H9 (cell line): ENCODE measurements around the gene ZBTB20. TPM values are rescaled to one million over a fixed set of nuclear protein-coding genes. Genes with fewer than 3 reads are reported as not detected.

Experiments
- DNase-seq: peaks from one replicate; pipeline ENCODE4 v3.0.0-alpha.2; 2017
- H2AFZ ChIP-seq: one replicate; pipeline ENCODE4 v1.6.1; 2013; ENCODE audit warnings: mild to moderate bottlenecking, low read length, control low read depth, moderate library complexity
- H2AK5ac ChIP-seq: 2 replicates; pipeline ENCODE4 v1.6.1; 2013; ENCODE audit warnings: low read length, control low read depth, mixed read lengths; ENCODE audit not compliant: insufficient read length
- H2BK120ac ChIP-seq: one replicate; pipeline ENCODE4 v1.6.1; 2013; ENCODE audit warnings: low read depth, mild to moderate bottlenecking, low read length, control low read depth, inconsistent platforms; ENCODE audit not compliant: poor library complexity, severe bottlenecking
- H2BK12ac ChIP-seq: 2 replicates; pipeline ENCODE4 v1.6.1; 2013; ENCODE audit warnings: low read length, control low read depth, mixed read lengths, low read depth; ENCODE audit not compliant: insufficient read length
- H2BK15ac ChIP-seq: 2 replicates; pipeline ENCODE4 v1.6.1; 2013; ENCODE audit warnings: low read depth, low read length, control low read depth
- H2BK20ac ChIP-seq: one replicate; pipeline ENCODE4 v1.6.1; 2013; ENCODE audit warnings: low read depth, mild to moderate bottlenecking, low read length, control low read depth, inconsistent platforms; ENCODE audit not compliant: poor library complexity, severe bottlenecking
- H2BK5ac ChIP-seq: 2 replicates; pipeline ENCODE4 v1.6.1; 2013; ENCODE audit warnings: low read length, control low read depth, mixed read lengths; ENCODE audit not compliant: insufficient read length
- H3K14ac ChIP-seq: 2 replicates; pipeline ENCODE4 v1.6.1; 2013; ENCODE audit warnings: low read length, control low read depth; ENCODE audit not compliant: insufficient read depth
- H3K18ac ChIP-seq: 2 replicates; pipeline ENCODE4 v1.6.1; 2013; ENCODE audit warnings: low read depth, mild to moderate bottlenecking, mixed read lengths, low read length, control low read depth; ENCODE audit not compliant: insufficient read length
- H3K23ac ChIP-seq: 2 replicates; pipeline ENCODE4 v1.6.1; 2013; ENCODE audit warnings: low read length, control low read depth, mixed read lengths, low read depth; ENCODE audit not compliant: insufficient read length
- H3K23me2 ChIP-seq: 2 replicates; pipeline ENCODE4 v1.6.1; 2013; ENCODE audit warnings: low read depth, mild to moderate bottlenecking, mixed read lengths, low read length, control low read depth; ENCODE audit not compliant: insufficient read length, poor library complexity, severe bottlenecking
- H3K27ac ChIP-seq: 2 replicates; pipeline ENCODE4 v1.5.1; 2013; ENCODE audit warnings: low read length, control low read depth, mixed read lengths, low read depth; ENCODE audit not compliant: insufficient read length
- H3K27me3 ChIP-seq: 2 replicates; pipeline ENCODE4 v1.6.1; 2013; ENCODE audit warnings: low read length, control low read depth, inconsistent platforms; ENCODE audit not compliant: insufficient read depth
- H3K4ac ChIP-seq: 2 replicates; pipeline ENCODE4 v1.6.1; 2013; ENCODE audit warnings: low read depth, mild to moderate bottlenecking, control low read depth, inconsistent platforms, low read length, moderate library complexity
- H3K4me1 ChIP-seq: 2 replicates; pipeline ENCODE4 v1.6.1; 2013; ENCODE audit warnings: low read length, control low read depth, inconsistent platforms; ENCODE audit not compliant: insufficient read depth
- H3K4me2 ChIP-seq: 2 replicates; pipeline ENCODE4 v1.6.1; 2013; ENCODE audit warnings: low read length, control low read depth, mixed read lengths; ENCODE audit not compliant: insufficient read length, insufficient read depth
- H3K56ac ChIP-seq: 2 replicates; pipeline ENCODE4 v1.6.1; 2013; ENCODE audit warnings: low read depth, mild to moderate bottlenecking, mixed read lengths, low read length, control low read depth; ENCODE audit not compliant: insufficient read length
- H3K79me1 ChIP-seq: 2 replicates; pipeline ENCODE4 v1.6.1; 2013; ENCODE audit warnings: low read depth, mild to moderate bottlenecking, moderate library complexity, low read length, control low read depth, inconsistent platforms; ENCODE audit not compliant: insufficient read depth, poor library complexity, severe bottlenecking
- H3K79me2 ChIP-seq: 2 replicates; pipeline ENCODE4 v1.6.1; 2013; ENCODE audit warnings: low read length, control low read depth, inconsistent platforms; ENCODE audit not compliant: insufficient read depth
- H3K9ac ChIP-seq: 2 replicates; pipeline ENCODE4 v1.6.1; 2013; ENCODE audit warnings: low read length, control low read depth, mixed read lengths; ENCODE audit not compliant: insufficient read length; ENCODE audit errors: extremely low read depth
- H3K9me3 ChIP-seq: one replicate; pipeline ENCODE4 v1.6.1; 2013; ENCODE audit warnings: low read depth, low read length, inconsistent platforms; ENCODE audit not compliant: control insufficient read depth
- H3T11ph ChIP-seq: one replicate; pipeline ENCODE4 v1.6.1; 2013; ENCODE audit warnings: mild to moderate bottlenecking, low read length, control low read depth, inconsistent platforms
- H4K20me1 ChIP-seq: one replicate; pipeline ENCODE4 v1.6.1; 2013; ENCODE audit not compliant: control insufficient read depth, insufficient read length, insufficient read depth
- H4K5ac ChIP-seq: 2 replicates; pipeline ENCODE4 v1.6.1; 2013; ENCODE audit warnings: low read depth, mild to moderate bottlenecking, mixed read lengths, low read length, control low read depth; ENCODE audit not compliant: insufficient read length
- H4K8ac ChIP-seq: replicated peaks from 2 replicates; pipeline ENCODE4 v1.6.1; 2013; ENCODE audit warnings: low read length, control low read depth, mixed read lengths, low read depth; ENCODE audit not compliant: insufficient read length
- H4K91ac ChIP-seq: 2 replicates; pipeline ENCODE4 v1.6.1; 2013; ENCODE audit warnings: low read depth, mild to moderate bottlenecking, moderate library complexity, mixed read lengths, low read length, control low read depth; ENCODE audit not compliant: insufficient read length
- H3K27ac Mint-ChIP-seq, 3 experiments: 2 replicates in 2 of 3; 3 replicates in 1 of 3; pipeline ENCODE4 v1.8.0; 2020 to 2021; ENCODE audit warnings: mixed read lengths in 3 of 3, mild to moderate bottlenecking in 1 of 3, moderate library complexity in 1 of 3
- H3K27me3 Mint-ChIP-seq: 2 replicates; pipeline ENCODE4 v1.8.0; 2021; ENCODE audit warnings: low read depth, mild to moderate bottlenecking, moderate library complexity, mixed read lengths
- H3K36me3 Mint-ChIP-seq, 3 experiments: 2 replicates in 2 of 3; 3 replicates in 1 of 3; pipeline ENCODE4 v1.8.0; 2020 to 2021; ENCODE audit warnings: low read depth in 3 of 3, mixed read lengths in 3 of 3; ENCODE audit not compliant: insufficient read depth in 1 of 3
- H3K4me1 Mint-ChIP-seq, 2 experiments: 2 replicates each; pipeline ENCODE4 v1.8.0; 2020; ENCODE audit warnings: mixed read lengths in 2 of 2
- H3K4me3 Mint-ChIP-seq, 2 experiments: 2 replicates in 1 of 2; 3 replicates in 1 of 2; pipeline ENCODE4 v1.8.0; 2020 to 2021; ENCODE audit warnings: mild to moderate bottlenecking in 2 of 2, mixed read lengths in 2 of 2, moderate library complexity in 1 of 2
- H3K9me3 Mint-ChIP-seq, 2 experiments: 2 replicates in 1 of 2; 3 replicates in 1 of 2; pipeline ENCODE4 v1.8.0; 2020; ENCODE audit warnings: mild to moderate bottlenecking in 2 of 2, mixed read lengths in 2 of 2, moderate library complexity in 1 of 2
- CTCF ChIP-seq: fragments of 200-600 bp; sonication (generic); conservative IDR thresholded peaks from 3 replicates; pipeline ENCODE4 v1.8.0; 2021; ENCODE audit warnings: antibody characterized with exemption, mild to moderate bottlenecking
- WGBS: extraction: QIAGEN DNeasy Blood & Tissue Kit; methylation state at CpG from one replicate; pipeline ENCODE4 v1.1.7; 2013; ENCODE audit warnings: missing lambda C conversion rate, low lambda C conversion rate, mixed read lengths; ENCODE audit not compliant: insufficient read length; ENCODE audit errors: extremely low coverage; 5-methylcytosine and 5-hydroxymethylcytosine counted together
- total RNA-seq: library from RNA; stranded (reverse); gene quantifications from 2 replicates; pipeline ENCODE4 v1.2.1, GENCODE V29; 2021

The ZBTB20 gene
- total RNA-seq, 1 experiment from 2014 or later: 0.70 TPM

GRCh38 chr3:114509756-114510155 lies 637.3 kb downstream of the ZBTB20 start:
- no peak overlapping the region for H3K14ac ChIP-seq
- whole genome bisulfite sequencing: no CpG with 5 or more reads among the region's 5 CpGs
- no peaks in the 10 kb centered on the region for H3K9me3 Mint-ChIP-seq
- no peaks in the 10 kb centered on the region for H3K27me3 ChIP-seq
- H3K56ac ChIP-seq: no peak overlapping the region
- no peak overlapping the region for H4K91ac ChIP-seq
- no peak overlapping the region for H3K4me2 ChIP-seq
- peaks cover 6% of the 10 kb centered on the region for H3K4me1 ChIP-seq
- no peak overlapping the region for H3K27ac Mint-ChIP-seq
- H4K20me1 ChIP-seq: no peaks in the 10 kb centered on the region
- no peak for TF ChIP-seq CTCF
- H2BK15ac ChIP-seq: no peak overlapping the region
- no peak overlapping the region for H3K4me3 Mint-ChIP-seq
- no peak overlapping the region for H2BK20ac ChIP-seq
- H3K27ac ChIP-seq: no peak overlapping the region
- no peak overlapping the region for H3T11ph ChIP-seq
- no peaks in the 10 kb centered on the region for H3K9me3 ChIP-seq
- H2BK12ac ChIP-seq: no peak overlapping the region
- no peak overlapping the region for H3K23ac ChIP-seq
- H2BK5ac ChIP-seq: no peak overlapping the region
- no peaks in the 10 kb centered on the region for H3K79me1 ChIP-seq
- no peak overlapping the region for H4K8ac ChIP-seq
- no peaks in the 10 kb centered on the region for H3K27me3 Mint-ChIP-seq
- H2BK120ac ChIP-seq: no peak overlapping the region
- no peak overlapping the region for H4K5ac ChIP-seq
- peaks cover 6 to 15% of the 10 kb centered on the region in 2 experiments for H3K4me1 Mint-ChIP-seq
- H2AFZ ChIP-seq: no peak overlapping the region
- no peaks in the 10 kb centered on the region for H3K36me3 Mint-ChIP-seq
- H2AK5ac ChIP-seq: no peak overlapping the region
- H3K23me2 ChIP-seq: no peaks in the 10 kb centered on the region
- no peak overlapping the region for H3K18ac ChIP-seq
- no peak overlapping the region for H3K9ac ChIP-seq
- no peak for DNase-seq
- H3K79me2 ChIP-seq: no peaks in the 10 kb centered on the region
- no peak overlapping the region for H3K4ac ChIP-seq
